ENCODE data around the gene NINJ2. TPM values are rescaled to one million over a fixed set of nuclear protein-coding genes. Genes with fewer than 3 reads are reported as not detected.

Gene NINJ2
- total and polyA plus RNA-seq, 3 donors from 2014 or later: 9.2 to 17.3 (median 11.2) TPM

GRCh38 chr12:535396-535795, 127.8 kb downstream of the NINJ2 start:
- TF ChIP-seq CTCF (IDR thresholded peaks at IDR 0.05) (no peak), POLR2A (IDR thresholded peaks at IDR 0.05) (no peak)
- WGBS, 2 donors: 88 to 96% methylated on average over 7 of the region's 7 CpGs
- Histone ChIP-seq H3K27ac (no peak overlapping the region), H3K9me3 (no peaks in the 10 kb centered on the region), H3K4me1 (peaks cover 6% of the 10 kb centered on the region), H3K36me3 (ENCODE audit: low read depth, missing control alignments) (no peaks in the 10 kb centered on the region), H3K27me3 (no peaks in the 10 kb centered on the region), H3K4me3 (no peak overlapping the region)
- intact Hi-C loops (cut with DNase I; ENCODE audit: low total_unique reads): no loop called here
- no peak for DNase-seq

- no peak for TF ChIP-seq CTCF (IDR thresholded peaks at IDR 0.05)
- TF ChIP-seq POLR2A (IDR thresholded peaks at IDR 0.05): no peak
- Histone ChIP-seq H3K9me3 (no peaks in the 10 kb centered on the region), H3K4me1 (peaks cover 6% of the 10 kb centered on the region), H3K36me3 (ENCODE audit: low read depth, missing control alignments) (no peaks in the 10 kb centered on the region), H3K4me3 (no peak overlapping the region), H3K27me3 (no peaks in the 10 kb centered on the region), H3K27ac (no peak overlapping the region)
- WGBS, 2 donors: 92 to 95% methylated on average over 13 to 14 of the region's 14 CpGs
- DNase-seq: no peak
- intact Hi-C loops (cut with DNase I; ENCODE audit: low total_unique reads): no loop called here
These were observed 129.0 kb downstream of the NINJ2 start for GRCh38 chr12:534216-534615.

GRCh38 chr12:533718-534117, 129.5 kb downstream of the NINJ2 start:
- TF ChIP-seq CTCF (IDR thresholded peaks at IDR 0.05) (no peak), POLR2A (IDR thresholded peaks at IDR 0.05) (no peak)
- H3K27ac ChIP-seq: no peak overlapping the region
- no peaks in the 10 kb centered on the region for H3K9me3 ChIP-seq
- DNase-seq: no peak
- H3K27me3 ChIP-seq: no peaks in the 10 kb centered on the region
- no peak overlapping the region for H3K4me3 ChIP-seq
- intact Hi-C loops (cut with DNase I; ENCODE audit: low total_unique reads): no loop called here
- peaks cover 4% of the 10 kb centered on the region for H3K4me1 ChIP-seq
- no peaks in the 10 kb centered on the region for H3K36me3 ChIP-seq (ENCODE audit: low read depth, missing control alignments)
- WGBS, 2 donors: 86 to 94% methylated on average over 14 of the region's 14 CpGs

GRCh38 chr12:532908-533565, 130.2 kb downstream of the NINJ2 start:
- Histone ChIP-seq H3K9me3 (no peaks in the 10 kb centered on the region), H3K4me1 (no peaks in the 10 kb centered on the region), H3K4me3 (no peak overlapping the region), H3K27me3 (no peaks in the 10 kb centered on the region), H3K27ac (no peak overlapping the region), H3K36me3 (ENCODE audit: low read depth, missing control alignments) (no peaks in the 10 kb centered on the region)
- intact Hi-C loops (cut with DNase I; ENCODE audit: low total_unique reads): no loop called here
- no peak for DNase-seq
- TF ChIP-seq CTCF (IDR thresholded peaks at IDR 0.05): no peak
- 88 to 91% methylated on average over 5 to 9 of the region's 9 CpGs for WGBS, 2 donors

GRCh38 chr12:531951-532585, 131.2 kb downstream of the NINJ2 start:
- WGBS, 2 donors: 81 to 83% methylated on average over 3 of the region's 3 CpGs
- no peaks in the 10 kb centered on the region for H3K27me3 ChIP-seq
- TF ChIP-seq CTCF (IDR thresholded peaks at IDR 0.05) (no peak), POLR2A (IDR thresholded peaks at IDR 0.05) (no peak)
- no peaks in the 10 kb centered on the region for H3K9me3 ChIP-seq
- no peak overlapping the region for H3K27ac ChIP-seq
- no peak for DNase-seq
- H3K36me3 ChIP-seq (ENCODE audit: low read depth, missing control alignments): no peaks in the 10 kb centered on the region
- H3K4me1 ChIP-seq: no peaks in the 10 kb centered on the region
- no peak overlapping the region for H3K4me3 ChIP-seq
- intact Hi-C loops (cut with DNase I; ENCODE audit: low total_unique reads): no loop called here
